Erythroblast (primary cell): Measurements from ENCODE around the gene NCOA7.

ENCODE experiments used
- GATA1 ChIP-seq: IDR thresholded peaks from 2 replicates; pipeline ENCODE4 v1.6.1; 2011; ENCODE audit warnings: low read depth, mild to moderate bottlenecking, control low read depth, low read length, moderate library complexity
- POLR2A ChIP-seq: IDR thresholded peaks from 2 replicates; pipeline ENCODE4 v1.6.1; 2011; ENCODE audit warnings: mild to moderate bottlenecking, low read length

DNA sequence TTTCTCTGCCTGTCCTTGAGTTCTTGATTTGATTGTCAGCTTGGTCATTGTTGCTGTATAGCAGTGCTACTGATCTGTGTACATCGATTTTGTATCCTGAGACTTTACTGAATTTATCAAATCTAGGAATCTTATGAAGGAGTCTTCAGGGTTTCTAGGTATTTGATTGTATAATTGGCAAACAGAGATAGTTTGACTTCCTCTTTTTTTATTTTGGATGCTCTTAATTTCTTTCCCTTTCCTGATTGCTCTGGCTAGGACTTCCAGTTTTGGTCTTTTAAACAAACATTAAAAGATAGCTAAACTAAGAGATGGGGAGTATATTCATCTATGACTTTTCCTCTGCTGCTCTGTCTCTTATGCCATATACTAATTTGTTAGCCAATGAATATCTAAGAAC, 62.4 kb downstream of the NCOA7 start:
- TF ChIP-seq POLR2A: no peak
- no peak for TF ChIP-seq GATA1
